Breast epithelium (tissue), 4 donors: Measurements from ENCODE around the gene SEMA3C. TPM values are rescaled to one million over a fixed set of nuclear protein-coding genes. Genes with fewer than 3 reads are reported as not detected.

Experiments
- DNase-seq, 2 donors: peaks; one replicate each; pipeline ENCODE4 v3.0.0-alpha.2; 2019; ENCODE audit warnings: low spot score in 2 of 2
- H3K27ac ChIP-seq, 2 donors: fragments of 200-600 bp; sonication (generic) in 1 of 2; one replicate each; pipeline ENCODE4 v1.5.1; 2016 to 2019; ENCODE audit warnings: mild to moderate bottlenecking in 1 of 2
- H3K27me3 ChIP-seq, 2 donors: fragments of 200-600 bp; sonication (generic) in 1 of 2; one replicate each; pipeline versions ENCODE4 v1.5.1 to v1.6.0; 2017 to 2019; ENCODE audit warnings: control low read depth in 1 of 2, mild to moderate bottlenecking in 1 of 2
- H3K36me3 ChIP-seq: fragments of 200-600 bp; one replicate; pipeline ENCODE4 v1.5.1; 2019
- H3K4me1 ChIP-seq, 2 donors: fragments of 200-600 bp; sonication (generic); one replicate each; pipeline ENCODE4 v1.5.1; 2016 to 2019; ENCODE audit warnings: control low read depth in 1 of 2
- H3K4me3 ChIP-seq, 3 donors: fragments of 200-600 bp; sonication (generic); 1 replicate in 2 of 3; 2 replicates in 1 of 3; pipeline ENCODE4 v1.5.1; 2016 to 2019; ENCODE audit warnings: mild to moderate bottlenecking in 3 of 3, moderate library complexity in 2 of 3
- H3K9me3 ChIP-seq, 2 donors: fragments of 200-600 bp; sonication (generic) in 1 of 2; one replicate each; pipeline ENCODE4 v1.5.1; 2016 to 2019; ENCODE audit warnings: control low read depth in 1 of 2
- CTCF ChIP-seq, 3 donors: fragments of 450-650 bp; IDR thresholded peaks; one replicate each; pipeline ENCODE4 v1.5.1; 2016 to 2017; ENCODE audit warnings: antibody characterized with exemption in 3 of 3, mild to moderate bottlenecking in 3 of 3, moderate library complexity in 3 of 3
- POLR2A ChIP-seq: fragments of 450-650 bp; IDR thresholded peaks from one replicate; pipeline ENCODE4 v1.6.1; 2016; ENCODE audit warnings: antibody characterized with exemption, mild to moderate bottlenecking, moderate library complexity
- POLR2AphosphoS5 ChIP-seq, 3 donors: sonication (generic); formaldehyde crosslinking; IDR thresholded peaks; one replicate each; pipeline ENCODE4 v1.6.1; 2017; ENCODE audit warnings: antibody characterized with exemption in 3 of 3
- intact Hi-C: fragments of 100-400 bp; cut with DNase I; formaldehyde crosslinking; loops from one replicate; pipeline ENCODE4 v1.15.1; 2023; ENCODE audit warnings: low total_unique reads
- total RNA-seq, 3 donors: library from RNA; depleted of rRNA; stranded (reverse); fragments of >200 nt; gene quantifications; one replicate each; pipeline ENCODE4 v1.1.0, GENCODE V29; 2016

Gene SEMA3C
- total RNA-seq, 3 donors from 2014 or later = 67.5 to 157 (median 108) TPM

GRCh38 chr7:80840681-80841080 lies 78.2 kb downstream of the SEMA3C start:
- no peak overlapping the region for H3K27ac ChIP-seq
- no peak overlapping the region for H3K4me3 ChIP-seq
- no peaks in the 10 kb centered on the region for H3K27me3 ChIP-seq
- no peak for DNase-seq
- H3K4me1 ChIP-seq = peaks cover 0 to 15% of the 10 kb centered on the region in 2 donors
- intact Hi-C loops = no loop called here
- no peaks in the 10 kb centered on the region for H3K9me3 ChIP-seq
- TF ChIP-seq CTCF (IDR thresholded peaks at IDR 0.05) = no peak
- no peak for TF ChIP-seq POLR2A
- TF ChIP-seq POLR2AphosphoS5 (IDR thresholded peaks at IDR 0.05) = no peak
- H3K36me3 ChIP-seq = no peaks in the 10 kb centered on the region

GRCh38 chr7:80839855-80840254 lies 79.0 kb downstream of the SEMA3C start:
- H3K4me1 ChIP-seq = peaks cover 0 to 15% of the 10 kb centered on the region in 2 donors
- no peaks in the 10 kb centered on the region for H3K36me3 ChIP-seq
- no peaks in the 10 kb centered on the region for H3K27me3 ChIP-seq
- no peak overlapping the region for H3K4me3 ChIP-seq
- no peak for TF ChIP-seq POLR2A
- TF ChIP-seq POLR2AphosphoS5 (IDR thresholded peaks at IDR 0.05) = no peak
- no peak for TF ChIP-seq CTCF (IDR thresholded peaks at IDR 0.05)
- H3K9me3 ChIP-seq = no peaks in the 10 kb centered on the region
- H3K27ac ChIP-seq = no peak overlapping the region
- intact Hi-C loops = no loop called here
- no peak for DNase-seq

GRCh38 chr7:80838643-80839042 lies 80.2 kb downstream of the SEMA3C start:
- Histone ChIP-seq H3K4me3 (no peak overlapping the region), H3K36me3 (no peaks in the 10 kb centered on the region), H3K9me3 (no peaks in the 10 kb centered on the region), H3K27ac (peak overlapping the region; percentile 33 to 45), H3K27me3 (no peaks in the 10 kb centered on the region), H3K4me1 (peaks cover 0 to 16% of the 10 kb centered on the region in 2 donors)
- TF ChIP-seq POLR2A = no peak
- no peak for TF ChIP-seq CTCF (IDR thresholded peaks at IDR 0.05)
- no peak for TF ChIP-seq POLR2AphosphoS5 (IDR thresholded peaks at IDR 0.05)
- intact Hi-C loops = no loop called here
- no peak for DNase-seq

- no peak for TF ChIP-seq POLR2A
- no peak for TF ChIP-seq POLR2AphosphoS5 (IDR thresholded peaks at IDR 0.05)
- no peak for TF ChIP-seq CTCF (IDR thresholded peaks at IDR 0.05)
- no peaks in the 10 kb centered on the region for H3K9me3 ChIP-seq
- no peaks in the 10 kb centered on the region for H3K36me3 ChIP-seq
- DNase-seq = no peak
- intact Hi-C loops = no loop called here
- H3K27me3 ChIP-seq = no peaks in the 10 kb centered on the region
- H3K27ac ChIP-seq = peak overlapping the region in 1 of 2 donors; percentile 45
- no peak overlapping the region for H3K4me3 ChIP-seq
- H3K4me1 ChIP-seq = peaks cover 0 to 5% of the 10 kb centered on the region in 2 donors
These were observed 81.5 kb downstream of the SEMA3C start for GRCh38 chr7:80837345-80837744.

- intact Hi-C loops = no loop called here
- Histone ChIP-seq H3K9me3 (no peaks in the 10 kb centered on the region), H3K4me1 (peaks cover 0 to 5% of the 10 kb centered on the region in 2 donors), H3K27ac (peak overlapping the region; percentile 37 to 41), H3K27me3 (no peaks in the 10 kb centered on the region), H3K36me3 (no peaks in the 10 kb centered on the region), H3K4me3 (no peak overlapping the region)
- DNase-seq = no peak
- TF ChIP-seq POLR2AphosphoS5 (IDR thresholded peaks at IDR 0.05) = no peak
- no peak for TF ChIP-seq CTCF (IDR thresholded peaks at IDR 0.05)
These were observed 83.6 kb downstream of the SEMA3C start for GRCh38 chr7:80835251-80835650.
